Measurements from ENCODE around the gene ORMDL2. TPM values are rescaled to one million over a fixed set of nuclear protein-coding genes. Genes with fewer than 3 reads are reported as not detected.

Gene ORMDL2
- total and polyA plus RNA-seq, 2 donors (not counting 3 experiments of a cell fraction or from before 2014, with no cell fraction given): 55.0 to 70.4 TPM

- Histone ChIP-seq H3K4me3 (replicated peaks in 1 of 3; ENCODE audit: insufficient read depth in 1 of 3, low read depth in 1 of 3, low read length in 3 of 3) (no peak overlapping the region), H3K9me1 (replicated peaks; ENCODE audit: control insufficient read depth, extremely low read depth, insufficient read depth, low read length) (no peaks in the 10 kb centered on the region), H3K4me1 (ENCODE audit: control insufficient read depth, extremely low read depth, insufficient read depth, low read length) (peaks cover 21% of the 10 kb centered on the region), H4K20me1 (replicated peaks; ENCODE audit: control insufficient read depth, extremely low read depth, insufficient read depth, low read length) (no peaks in the 10 kb centered on the region), H3K9me3 (replicated peaks; ENCODE audit: control insufficient read depth, insufficient read depth, low read length) (no peaks in the 10 kb centered on the region), H3K36me3 (ENCODE audit: control insufficient read depth in 2 of 2, extremely low read depth in 1 of 2, insufficient read depth in 2 of 2, low read length in 2 of 2) (no peaks in the 10 kb centered on the region), H3K4me2 (ENCODE audit: insufficient read depth, low read length) (no peak overlapping the region), H3K27me3 (ENCODE audit: control insufficient read depth in 2 of 2, insufficient read depth in 2 of 2, low read length in 2 of 2) (no peaks in the 10 kb centered on the region), H3K27ac (ENCODE audit: insufficient read depth, low read depth, low read length) (no peak overlapping the region), H3K9ac (replicated peaks; ENCODE audit: extremely low read depth, insufficient read depth, low read length) (no peak overlapping the region), H2AFZ (ENCODE audit: low read depth, low read length) (no peak overlapping the region), H3K79me2 (ENCODE audit: control insufficient read depth, insufficient read depth, low read length) (no peaks in the 10 kb centered on the region)
- CTCF ChIA-PET: interaction anchor here (3.8 kb wide), 1 partner anchor 14 kb away, joined by 23 read pairs; the partner anchor contains the start of gene DNAJC14
- intact Hi-C loops (cut with micrococcal nuclease): no loop called here
- dilution Hi-C loops (cut with MboI; ENCODE audit: extremely low pct_ligation_motif_present, low sequenced_read_pairs): no loop called here
- POLR2A ChIA-PET: no interaction called here
- FAIRE-seq (no peak), DNase-seq (ENCODE audit: low read depth, low spot score) (no peak)
- BruUV-seq (replicated peaks): no TSS peak
- no peak for TF ChIP-seq JUN (IDR thresholded peaks at IDR 0.05; ENCODE audit: borderline replicate concordance, insufficient read depth, insufficient read length, low read depth)
- TF ChIP-seq CTCF (IDR thresholded peaks at IDR 0.05; ENCODE audit: extremely low read depth in 1 of 2, insufficient read depth in 1 of 2, low read depth in 1 of 2, low read length in 2 of 2): no peak
- TF ChIP-seq FOS (IDR thresholded peaks at IDR 0.05; ENCODE audit: borderline replicate concordance, insufficient read depth, low read length): no peak
- no peak for TF ChIP-seq MYC (IDR thresholded peaks at IDR 0.05; ENCODE audit: low read depth, low read length)
- no peak for TF ChIP-seq POLR2AphosphoS5 (IDR thresholded peaks at IDR 0.05; ENCODE audit: insufficient read depth, low read depth, low read length)
- TF ChIP-seq MAX (IDR thresholded peaks at IDR 0.05; ENCODE audit: insufficient read depth, insufficient read length): no peak
- no peak for TF ChIP-seq POLR2A (IDR thresholded peaks at IDR 0.05; ENCODE audit: low read depth, low read length)
- no peak for TF ChIP-seq EZH2 (IDR thresholded peaks at IDR 0.05; ENCODE audit: borderline replicate concordance, low read depth, low read length, severe bottlenecking)
- no peak for TF ChIP-seq GATA2 (IDR thresholded peaks at IDR 0.05; ENCODE audit: insufficient read depth, insufficient read length, low read depth, low read length)
Observed at GRCh38 chr12:55845361-55845760, 27.5 kb downstream of the ORMDL2 start.
